Right lobe of liver (tissue), 4 donors: ENCODE data around the gene IKBIP.
"Not testable (repeated sequence)": the region's sequence is repeated elsewhere in the genome, so short reads cannot be mapped to it uniquely, and the experiment has no call there.

Experiments
- POLR2A ChIP-seq: fragments of 450-650 bp; IDR thresholded peaks from one replicate; pipeline ENCODE4 v1.6.1; 2017; ENCODE audit warnings: antibody characterized with exemption, mild to moderate bottlenecking
- TF ChIP-seq, protein P1 (sequence below), 4 donors: fragments of 200-600 bp in 3 of 4; fragments of 450-650 bp in 1 of 4; IDR thresholded peaks; one replicate each; pipeline versions ENCODE4 v1.5.1 to v1.8.0; 2016 to 2022; ENCODE audit warnings: antibody characterized with exemption in 4 of 4, mild to moderate bottlenecking in 2 of 4
- donor health status: DM: no; HTN: no; CAD: no.
- donor health status: DM: no; HTN: no; CAD: no.
- donor health status: DM: no; HTN: yes; CAD: no.

DNA sequence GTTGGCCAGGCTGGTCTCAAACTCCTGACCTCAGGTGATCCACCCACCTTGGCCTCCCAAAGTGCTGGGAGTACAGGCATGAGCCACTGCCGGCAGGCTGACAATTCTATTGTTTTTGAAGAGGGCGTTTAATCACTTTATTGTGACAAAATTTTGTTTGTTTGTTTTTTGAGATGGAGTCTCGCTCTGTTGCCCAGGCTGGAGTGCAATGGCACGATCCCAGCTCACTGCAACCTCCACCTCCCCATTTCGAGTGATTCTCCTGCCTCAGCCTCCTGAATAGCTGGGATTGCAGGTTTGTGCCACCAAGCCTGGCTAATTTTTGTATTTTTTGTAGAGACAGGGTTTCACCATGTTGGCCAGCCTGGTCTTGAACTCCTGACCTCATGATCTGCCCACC lies 1.8 kb downstream of the IKBIP start:
- TF ChIP-seq, protein P1, sequence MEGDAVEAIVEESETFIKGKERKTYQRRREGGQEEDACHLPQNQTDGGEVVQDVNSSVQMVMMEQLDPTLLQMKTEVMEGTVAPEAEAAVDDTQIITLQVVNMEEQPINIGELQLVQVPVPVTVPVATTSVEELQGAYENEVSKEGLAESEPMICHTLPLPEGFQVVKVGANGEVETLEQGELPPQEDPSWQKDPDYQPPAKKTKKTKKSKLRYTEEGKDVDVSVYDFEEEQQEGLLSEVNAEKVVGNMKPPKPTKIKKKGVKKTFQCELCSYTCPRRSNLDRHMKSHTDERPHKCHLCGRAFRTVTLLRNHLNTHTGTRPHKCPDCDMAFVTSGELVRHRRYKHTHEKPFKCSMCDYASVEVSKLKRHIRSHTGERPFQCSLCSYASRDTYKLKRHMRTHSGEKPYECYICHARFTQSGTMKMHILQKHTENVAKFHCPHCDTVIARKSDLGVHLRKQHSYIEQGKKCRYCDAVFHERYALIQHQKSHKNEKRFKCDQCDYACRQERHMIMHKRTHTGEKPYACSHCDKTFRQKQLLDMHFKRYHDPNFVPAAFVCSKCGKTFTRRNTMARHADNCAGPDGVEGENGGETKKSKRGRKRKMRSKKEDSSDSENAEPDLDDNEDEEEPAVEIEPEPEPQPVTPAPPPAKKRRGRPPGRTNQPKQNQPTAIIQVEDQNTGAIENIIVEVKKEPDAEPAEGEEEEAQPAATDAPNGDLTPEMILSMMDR (IDR thresholded peaks at IDR 0.05): not testable (repeated sequence)
- TF ChIP-seq POLR2A: not testable (repeated sequence)
